NCI-H2029 (cell line): ENCODE measurements around the gene TANGO2.

ENCODE experiments used
- DNase-seq: peaks from one replicate; lab custom pipeline; 2025; lab: John Stamatoyannopoulos, UW

TANGO2 gene

GRCh38 chr22:20026204-20026908, 5.4 kb downstream of the TANGO2 start:
- DNase-seq = no peak

DNA sequence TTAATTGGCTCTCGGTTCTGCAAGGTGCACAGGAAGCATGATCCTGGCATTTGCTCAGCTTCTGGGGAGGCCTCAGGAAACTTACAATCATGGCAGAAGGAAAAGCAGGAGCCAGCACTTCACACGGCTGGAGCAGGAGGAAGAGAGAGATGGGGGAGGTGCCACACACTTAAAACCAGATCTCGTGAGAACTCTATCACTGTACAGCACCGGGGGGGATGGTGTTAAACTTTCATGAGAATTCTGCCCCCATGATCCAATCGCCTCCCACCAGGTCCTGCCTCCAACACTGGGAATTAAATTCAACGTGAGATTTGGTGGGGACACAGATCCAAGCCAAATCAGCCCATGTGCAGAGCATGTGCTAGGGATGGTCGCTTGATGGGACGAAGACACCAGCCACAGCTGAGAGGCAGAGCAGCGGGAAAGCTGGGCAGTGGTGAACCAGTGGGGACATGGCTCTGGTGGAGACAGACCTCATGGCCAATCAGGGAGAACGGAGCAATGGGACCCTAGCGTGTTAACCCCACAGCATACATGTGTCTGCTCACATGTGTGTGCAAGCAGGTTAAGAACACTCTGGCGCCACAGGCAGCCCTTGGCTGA, 6.2 kb downstream of the TANGO2 start:
- no peak for DNase-seq

GRCh38 chr22:20027966-20028854, 7.3 kb downstream of the TANGO2 start:
- no peak for DNase-seq

GRCh38 chr22:20028855-20029549, 8.1 kb downstream of the TANGO2 start:
- no peak for DNase-seq

GRCh38 chr22:20029550-20030225, 8.8 kb downstream of the TANGO2 start:
- no peak for DNase-seq

DNA sequence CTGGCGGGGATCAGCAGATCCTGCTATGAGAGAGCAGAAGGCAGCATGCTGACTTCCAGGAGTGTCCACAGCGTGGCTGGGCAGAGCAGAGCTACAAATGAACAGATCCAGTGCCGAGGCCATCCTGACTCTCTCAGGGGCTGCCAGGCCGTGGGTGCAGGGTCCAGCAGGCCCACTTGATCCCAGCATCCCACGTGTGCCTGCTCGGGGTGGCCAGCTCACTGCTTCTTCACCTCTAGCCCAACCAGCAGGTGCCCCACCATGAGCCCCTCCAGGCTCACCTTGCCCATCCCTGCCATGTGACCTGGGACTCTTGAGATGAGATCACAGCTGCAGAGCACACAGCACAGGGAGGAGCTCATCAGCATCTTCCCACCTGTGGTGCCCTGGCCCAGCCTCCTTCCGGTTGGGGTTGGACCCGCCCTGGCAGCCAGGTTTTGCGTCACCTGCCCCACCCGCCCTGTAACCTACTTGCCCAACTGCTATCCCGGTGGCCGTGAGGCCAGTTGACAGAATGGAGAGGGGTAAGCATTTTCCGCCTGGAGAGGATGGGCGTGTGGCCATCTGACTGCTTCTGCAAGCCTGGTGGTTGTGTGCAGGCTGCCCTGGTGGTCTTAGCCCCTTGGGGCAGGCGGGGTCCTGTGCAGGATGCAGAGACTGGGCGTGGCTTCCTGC, 11.0 kb downstream of the TANGO2 start:
- DNase-seq = no peak

GRCh38 chr22:20032407-20032991, 11.6 kb downstream of the TANGO2 start:
- no peak for DNase-seq

- no peak for DNase-seq
Observed at GRCh38 chr22:20033045-20033706, 12.3 kb downstream of the TANGO2 start.

DNA sequence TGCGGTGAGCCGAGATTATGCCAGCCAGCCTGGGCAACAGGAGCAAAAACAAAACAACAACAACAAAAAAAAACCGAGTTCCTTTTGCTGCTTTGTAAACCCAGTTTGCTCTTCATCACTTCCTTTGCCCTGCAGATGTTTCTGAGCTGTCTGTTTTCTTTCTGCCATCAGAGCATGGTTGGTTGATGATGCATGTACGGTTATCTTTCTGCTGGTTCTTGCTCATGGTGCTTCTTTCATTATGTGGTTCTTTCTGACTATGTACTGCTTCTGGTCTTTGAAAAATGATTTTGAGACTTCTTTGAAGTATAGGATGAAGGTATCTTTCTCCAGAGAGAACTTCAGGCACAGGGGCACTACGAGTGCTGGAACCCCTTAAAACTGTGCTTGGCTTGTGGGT, 13.2 kb downstream of the TANGO2 start:
- DNase-seq = no peak

GRCh38 chr22:20035375-20036083, 14.6 kb downstream of the TANGO2 start:
- no peak for DNase-seq

GRCh38 chr22:20036084-20036482, 15.2 kb downstream of the TANGO2 start:
- no peak for DNase-seq

- DNase-seq = no peak
Observed at GRCh38 chr22:20036535-20037392, 15.9 kb downstream of the TANGO2 start.

- DNase-seq = no peak
Observed at GRCh38 chr22:20037419-20037818, 16.5 kb downstream of the TANGO2 start.

DNA sequence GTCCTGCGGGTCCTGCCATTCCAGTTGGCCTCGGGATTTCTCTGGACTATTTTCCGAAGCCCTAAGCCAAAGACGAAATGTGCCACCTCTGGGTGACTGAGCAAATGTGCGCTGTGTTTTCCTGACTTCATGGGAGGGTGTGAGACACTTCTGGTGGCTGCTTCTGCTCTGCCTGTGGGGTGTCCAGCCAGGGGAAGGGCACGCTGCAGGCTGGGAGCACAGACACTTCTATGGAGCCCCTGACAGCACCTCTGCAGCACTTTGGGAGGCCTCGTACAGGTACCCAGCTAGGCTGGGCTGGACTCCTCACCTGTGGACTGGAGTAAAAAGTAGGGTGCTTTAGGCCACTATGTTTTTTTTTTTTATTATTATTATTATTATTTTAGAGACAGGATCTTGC, 17.7 kb downstream of the TANGO2 start:
- DNase-seq = no peak

- DNase-seq = no peak
Observed at GRCh38 chr22:20039683-20040325, 18.9 kb downstream of the TANGO2 start.

GRCh38 chr22:20040327-20041200, 19.7 kb downstream of the TANGO2 start:
- DNase-seq = no peak
